ENCODE results near the gene DNAH12.
"Not testable (repeated sequence)": the region's sequence is repeated elsewhere in the genome, so short reads cannot be mapped to it uniquely, and the experiment has no call there.

DNAH12 gene

GRCh38 chr3:57386307-57386706 is 157.8 kb downstream of the DNAH12 start:
- Histone ChIP-seq H3K27me3 (ENCODE audit: control insufficient read depth, insufficient read depth, low read length) (no peaks in the 10 kb centered on the region), H3K36me3 (ENCODE audit: control insufficient read depth, insufficient read depth, low read length) (no peaks in the 10 kb centered on the region), H3K27ac (ENCODE audit: low read depth, low read length) (no peak overlapping the region), H3K4me1 (ENCODE audit: control insufficient read depth, insufficient read depth, low read length) (no peaks in the 10 kb centered on the region), H3K9ac (ENCODE audit: low read length) (no peak overlapping the region), H3K4me3 (ENCODE audit: low read length) (no peak overlapping the region)

DNA sequence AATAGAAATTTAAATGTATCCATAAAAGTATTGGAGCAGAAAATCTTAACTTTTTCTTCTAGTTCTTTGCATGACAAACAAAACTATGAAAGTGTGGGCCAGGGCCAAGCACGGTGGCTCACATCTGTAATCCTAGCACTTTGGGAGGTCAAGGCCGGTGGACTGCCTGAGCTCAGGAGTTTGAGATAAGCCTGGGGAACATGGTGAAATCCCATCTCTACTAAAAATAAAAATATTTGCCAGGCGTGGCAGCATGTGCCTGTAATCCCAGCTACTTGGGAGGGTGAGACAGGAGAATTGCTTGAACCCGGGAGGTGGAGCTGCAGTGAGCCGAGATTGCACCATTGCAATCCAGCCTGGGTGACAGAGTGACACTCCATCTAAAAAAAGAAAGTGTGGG is 158.6 kb downstream of the DNAH12 start:
- no peaks in the 10 kb centered on the region for H3K27me3 ChIP-seq (ENCODE audit: control insufficient read depth, insufficient read depth, low read length)
- no peak overlapping the region for H3K27ac ChIP-seq (ENCODE audit: low read depth, low read length)
- no peak overlapping the region for H3K4me3 ChIP-seq (ENCODE audit: low read length)
- H3K4me1 ChIP-seq (ENCODE audit: control insufficient read depth, insufficient read depth, low read length) = no peaks in the 10 kb centered on the region
- no peaks in the 10 kb centered on the region for H3K36me3 ChIP-seq (ENCODE audit: control insufficient read depth, insufficient read depth, low read length)
- no peak overlapping the region for H3K9ac ChIP-seq (ENCODE audit: low read length)

DNA sequence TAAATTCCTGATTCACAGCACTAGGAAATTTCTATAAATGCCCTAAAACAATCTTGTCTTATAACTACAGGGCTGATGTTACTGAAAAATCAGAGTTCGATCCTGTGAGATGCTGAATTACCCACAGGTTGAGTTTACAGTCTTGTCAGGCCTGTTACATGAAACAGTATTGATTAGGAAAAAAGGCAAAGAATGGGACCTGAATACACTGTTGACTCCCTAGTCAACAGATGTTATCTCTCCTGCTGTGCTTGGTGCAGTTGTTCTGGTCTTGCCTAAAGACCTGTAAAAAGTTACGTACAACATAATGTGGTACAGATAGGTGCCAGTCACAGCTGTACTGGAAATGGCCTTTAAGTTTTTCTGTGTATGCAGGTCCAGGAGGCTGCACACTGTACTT is 160.3 kb downstream of the DNAH12 start:
- no peaks in the 10 kb centered on the region for H3K36me3 ChIP-seq (ENCODE audit: control insufficient read depth, insufficient read depth, low read length)
- H3K4me3 ChIP-seq (ENCODE audit: low read length) = no peak overlapping the region
- H3K27ac ChIP-seq (ENCODE audit: low read depth, low read length) = no peak overlapping the region
- no peaks in the 10 kb centered on the region for H3K27me3 ChIP-seq (ENCODE audit: control insufficient read depth, insufficient read depth, low read length)
- no peaks in the 10 kb centered on the region for H3K4me1 ChIP-seq (ENCODE audit: control insufficient read depth, insufficient read depth, low read length)
- H3K9ac ChIP-seq (ENCODE audit: low read length) = no peak overlapping the region

GRCh38 chr3:57383406-57383805 is 160.7 kb downstream of the DNAH12 start:
- Histone ChIP-seq H3K27ac (ENCODE audit: low read depth, low read length) (no peak overlapping the region), H3K4me1 (ENCODE audit: control insufficient read depth, insufficient read depth, low read length) (no peaks in the 10 kb centered on the region), H3K9ac (ENCODE audit: low read length) (no peak overlapping the region), H3K4me3 (ENCODE audit: low read length) (no peak overlapping the region), H3K36me3 (ENCODE audit: control insufficient read depth, insufficient read depth, low read length) (no peaks in the 10 kb centered on the region), H3K27me3 (ENCODE audit: control insufficient read depth, insufficient read depth, low read length) (no peaks in the 10 kb centered on the region)

GRCh38 chr3:57382933-57383332 is 161.2 kb downstream of the DNAH12 start:
- H3K4me3 ChIP-seq (ENCODE audit: low read length) = no peak overlapping the region
- no peaks in the 10 kb centered on the region for H3K36me3 ChIP-seq (ENCODE audit: control insufficient read depth, insufficient read depth, low read length)
- H3K27me3 ChIP-seq (ENCODE audit: control insufficient read depth, insufficient read depth, low read length) = no peaks in the 10 kb centered on the region
- no peak overlapping the region for H3K27ac ChIP-seq (ENCODE audit: low read depth, low read length)
- no peaks in the 10 kb centered on the region for H3K4me1 ChIP-seq (ENCODE audit: control insufficient read depth, insufficient read depth, low read length)
- no peak overlapping the region for H3K9ac ChIP-seq (ENCODE audit: low read length)

DNA sequence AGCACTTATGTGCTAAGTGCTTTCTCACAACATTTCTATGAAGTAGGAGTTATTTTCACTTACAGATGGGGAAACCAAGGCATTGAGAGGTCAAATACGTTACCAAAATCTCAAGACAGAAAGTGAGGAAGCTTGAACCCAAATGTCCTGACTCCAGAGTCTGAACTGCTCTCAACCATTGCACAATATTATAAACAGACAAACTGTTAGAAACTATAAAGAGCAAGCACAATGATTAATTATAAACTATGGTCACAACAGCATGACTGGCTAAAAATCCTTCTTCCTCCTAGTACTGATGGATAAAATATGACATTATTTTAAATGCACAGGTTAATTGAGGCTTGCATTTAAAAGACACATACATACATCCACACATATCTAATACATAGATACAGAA is 173.8 kb downstream of the DNAH12 start:
- no peak overlapping the region for H3K27ac ChIP-seq (ENCODE audit: low read depth, low read length)
- H3K4me1 ChIP-seq (ENCODE audit: control insufficient read depth, insufficient read depth, low read length) = no peaks in the 10 kb centered on the region
- no peaks in the 10 kb centered on the region for H3K36me3 ChIP-seq (ENCODE audit: control insufficient read depth, insufficient read depth, low read length)
- H3K9ac ChIP-seq (ENCODE audit: low read length) = no peak overlapping the region
- H3K27me3 ChIP-seq (ENCODE audit: control insufficient read depth, insufficient read depth, low read length) = no peaks in the 10 kb centered on the region
- H3K4me3 ChIP-seq (ENCODE audit: low read length) = no peak overlapping the region

- not testable (repeated sequence) for H3K27me3 ChIP-seq (ENCODE audit: control insufficient read depth, insufficient read depth, low read length); H3K4me1 ChIP-seq (ENCODE audit: control insufficient read depth, insufficient read depth, low read length); H3K27ac ChIP-seq (ENCODE audit: low read depth, low read length); H3K36me3 ChIP-seq (ENCODE audit: control insufficient read depth, insufficient read depth, low read length); H3K4me3 ChIP-seq (ENCODE audit: low read length); H3K9ac ChIP-seq (ENCODE audit: low read length)
Measured at GRCh38 chr3:57365089-57365488, 179.1 kb downstream of the DNAH12 start.

- H3K9ac ChIP-seq (ENCODE audit: low read length); H3K4me3 ChIP-seq (ENCODE audit: low read length); H3K36me3 ChIP-seq (ENCODE audit: control insufficient read depth, insufficient read depth, low read length); H3K4me1 ChIP-seq (ENCODE audit: control insufficient read depth, insufficient read depth, low read length); H3K27ac ChIP-seq (ENCODE audit: low read depth, low read length); H3K27me3 ChIP-seq (ENCODE audit: control insufficient read depth, insufficient read depth, low read length): not testable (repeated sequence)
Measured at GRCh38 chr3:57356275-57356674, 187.9 kb downstream of the DNAH12 start.

DNA sequence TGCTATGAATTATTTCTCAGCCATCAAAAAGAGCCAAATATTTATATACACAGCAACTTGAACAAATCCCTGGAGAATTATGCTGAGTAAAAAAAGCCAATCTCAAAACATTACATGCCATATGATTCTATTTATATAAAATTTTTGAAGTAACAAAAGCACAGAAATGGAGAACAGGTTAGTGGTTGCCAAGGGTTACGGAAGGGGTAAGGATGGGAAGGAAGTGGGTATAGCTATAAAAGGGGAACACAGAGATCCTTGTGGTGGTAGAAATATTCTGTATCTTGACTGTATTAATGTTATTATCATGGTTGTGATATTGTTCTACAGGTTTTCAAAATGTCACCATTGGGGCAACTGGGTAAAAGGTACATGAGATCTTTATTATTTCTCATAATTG is 189.4 kb downstream of the DNAH12 start:
- H3K27ac ChIP-seq (ENCODE audit: low read depth, low read length) = no peak overlapping the region
- H3K36me3 ChIP-seq (ENCODE audit: control insufficient read depth, insufficient read depth, low read length) = no peaks in the 10 kb centered on the region

DNA sequence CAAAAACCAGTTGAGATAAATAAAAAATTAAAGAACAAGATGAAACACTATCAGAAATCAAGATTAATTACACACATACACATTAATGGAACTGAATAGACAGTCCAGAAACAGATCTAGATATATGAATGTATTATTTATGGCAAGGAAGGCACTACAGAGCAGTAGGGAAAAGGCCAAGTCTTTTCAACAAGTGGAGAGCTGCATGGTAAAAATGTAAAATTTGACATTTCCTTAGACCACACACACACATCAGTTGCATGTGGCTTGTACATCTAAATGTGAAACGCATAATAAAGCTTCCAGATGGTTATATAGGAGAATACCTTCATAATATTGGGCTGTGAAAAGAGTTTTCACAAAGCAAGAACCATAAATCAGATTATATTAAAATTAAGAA is 193.9 kb downstream of the DNAH12 start:
- Histone ChIP-seq H3K4me1 (ENCODE audit: control insufficient read depth, insufficient read depth, low read length) (no peaks in the 10 kb centered on the region), H3K27ac (ENCODE audit: low read depth, low read length) (no peak overlapping the region), H3K9ac (ENCODE audit: low read length) (no peak overlapping the region), H3K36me3 (ENCODE audit: control insufficient read depth, insufficient read depth, low read length) (no peaks in the 10 kb centered on the region), H3K27me3 (ENCODE audit: control insufficient read depth, insufficient read depth, low read length) (no peaks in the 10 kb centered on the region), H3K4me3 (ENCODE audit: low read length) (no peak overlapping the region)

More for the DNA sequence above, 189.4 kb downstream of the DNAH12 start:
- Histone ChIP-seq H3K27me3 (ENCODE audit: control insufficient read depth, insufficient read depth, low read length) (no peaks in the 10 kb centered on the region), H3K9ac (ENCODE audit: low read length) (no peak overlapping the region), H3K4me3 (ENCODE audit: low read length) (no peak overlapping the region), H3K4me1 (ENCODE audit: control insufficient read depth, insufficient read depth, low read length) (no peaks in the 10 kb centered on the region)

DNA sequence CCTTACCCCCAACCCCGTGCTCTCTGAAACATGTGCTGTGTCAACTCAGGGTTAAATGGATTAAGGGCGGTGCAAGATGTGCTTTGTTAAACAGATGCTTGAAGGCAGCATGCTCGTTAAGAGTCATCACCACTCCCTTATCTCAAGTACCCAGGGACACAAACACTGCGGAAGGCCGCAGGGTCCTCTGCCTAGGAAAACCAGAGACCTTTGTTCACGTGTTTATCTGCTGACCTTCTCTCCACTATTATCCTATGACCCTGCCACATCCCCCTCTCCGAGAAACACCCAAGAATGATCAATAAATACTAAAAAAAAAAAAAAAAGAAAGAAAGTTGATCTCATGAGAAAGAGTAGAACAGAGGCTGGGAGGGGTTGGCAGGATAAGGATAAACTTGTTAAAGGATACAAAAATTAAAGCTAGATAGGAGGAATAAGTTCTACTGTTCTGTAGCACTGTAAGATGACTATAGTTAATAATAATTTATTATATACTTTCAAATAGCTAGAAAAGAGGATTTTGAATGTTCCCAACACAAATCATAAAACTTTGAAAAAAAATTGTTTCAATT is 205.0 kb downstream of the DNAH12 start:
- H3K36me3 ChIP-seq (ENCODE audit: control insufficient read depth, insufficient read depth, low read length); H3K9ac ChIP-seq (ENCODE audit: low read length); H3K27me3 ChIP-seq (ENCODE audit: control insufficient read depth, insufficient read depth, low read length); H3K4me3 ChIP-seq (ENCODE audit: low read length); H3K27ac ChIP-seq (ENCODE audit: low read depth, low read length); H3K4me1 ChIP-seq (ENCODE audit: control insufficient read depth, insufficient read depth, low read length): not testable (repeated sequence)

GRCh38 chr3:57338272-57339070 is 205.7 kb downstream of the DNAH12 start:
- not testable (repeated sequence) for H3K9ac ChIP-seq (ENCODE audit: low read length); H3K4me1 ChIP-seq (ENCODE audit: control insufficient read depth, insufficient read depth, low read length); H3K27me3 ChIP-seq (ENCODE audit: control insufficient read depth, insufficient read depth, low read length); H3K4me3 ChIP-seq (ENCODE audit: low read length); H3K27ac ChIP-seq (ENCODE audit: low read depth, low read length); H3K36me3 ChIP-seq (ENCODE audit: control insufficient read depth, insufficient read depth, low read length)

- no peaks in the 10 kb centered on the region for H3K27me3 ChIP-seq (ENCODE audit: control insufficient read depth, insufficient read depth, low read length)
- no peaks in the 10 kb centered on the region for H3K4me1 ChIP-seq (ENCODE audit: control insufficient read depth, insufficient read depth, low read length)
- no peak overlapping the region for H3K9ac ChIP-seq (ENCODE audit: low read length)
- no peaks in the 10 kb centered on the region for H3K36me3 ChIP-seq (ENCODE audit: control insufficient read depth, insufficient read depth, low read length)
- H3K4me3 ChIP-seq (ENCODE audit: low read length) = no peak overlapping the region
- no peak overlapping the region for H3K27ac ChIP-seq (ENCODE audit: low read depth, low read length)
Measured at GRCh38 chr3:57335283-57335938, 208.7 kb downstream of the DNAH12 start.
